ENCODE measurements around the gene CEMP1.

Gene CEMP1

DNA sequence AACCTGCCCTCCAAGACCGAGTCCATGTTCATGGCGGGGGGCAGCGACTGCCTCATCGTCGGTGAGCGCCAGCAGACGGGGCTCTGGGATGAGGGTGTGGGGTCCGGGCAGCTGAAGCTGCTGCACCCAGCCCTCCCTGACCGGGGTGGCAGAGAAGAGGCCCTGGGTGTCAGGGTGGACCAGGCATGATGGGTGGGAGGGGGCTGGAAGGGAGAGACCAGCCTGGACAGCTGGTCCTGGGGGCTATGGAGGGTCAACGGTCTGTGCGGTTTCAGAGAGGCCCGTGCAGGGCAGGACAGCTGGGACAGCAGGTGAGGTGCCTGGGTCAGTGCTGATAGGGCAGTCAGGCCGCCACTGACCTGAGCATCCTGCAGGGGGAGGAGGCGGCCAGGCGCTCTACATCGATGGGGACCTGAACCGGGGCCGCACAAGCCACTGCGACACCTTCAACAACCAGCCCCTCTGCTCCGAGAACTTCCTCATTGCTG lies 30.7 kb downstream of the CEMP1 start:
- DNase-seq = no peak

DNA sequence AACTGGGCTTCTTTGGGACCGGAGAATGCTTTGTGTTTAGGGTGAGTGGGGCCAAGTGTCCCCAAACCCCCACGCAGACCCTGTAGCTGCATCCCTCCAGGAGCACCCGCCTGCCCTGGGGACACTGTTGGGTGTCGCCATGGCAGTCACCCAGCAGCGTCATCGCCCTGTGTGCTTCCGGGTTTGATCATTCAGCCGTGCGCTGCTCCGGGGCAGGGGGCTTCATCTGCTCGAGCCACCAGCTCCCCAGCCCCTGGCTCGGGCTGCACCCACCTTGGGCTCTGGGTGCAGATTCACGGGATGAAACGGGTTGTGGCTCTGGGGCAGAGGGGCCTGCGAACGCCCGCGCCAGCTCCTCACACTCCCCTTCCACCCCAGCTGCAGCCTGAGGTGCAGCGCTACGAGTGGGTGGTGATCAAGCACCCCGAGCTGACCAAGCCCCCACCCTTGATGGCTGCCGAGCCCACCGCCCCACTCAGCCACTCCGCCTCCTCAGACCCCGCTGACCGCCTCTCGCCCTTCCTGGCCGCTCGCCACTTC lies 31.2 kb downstream of the CEMP1 start:
- DNase-seq = no peak

DNA sequence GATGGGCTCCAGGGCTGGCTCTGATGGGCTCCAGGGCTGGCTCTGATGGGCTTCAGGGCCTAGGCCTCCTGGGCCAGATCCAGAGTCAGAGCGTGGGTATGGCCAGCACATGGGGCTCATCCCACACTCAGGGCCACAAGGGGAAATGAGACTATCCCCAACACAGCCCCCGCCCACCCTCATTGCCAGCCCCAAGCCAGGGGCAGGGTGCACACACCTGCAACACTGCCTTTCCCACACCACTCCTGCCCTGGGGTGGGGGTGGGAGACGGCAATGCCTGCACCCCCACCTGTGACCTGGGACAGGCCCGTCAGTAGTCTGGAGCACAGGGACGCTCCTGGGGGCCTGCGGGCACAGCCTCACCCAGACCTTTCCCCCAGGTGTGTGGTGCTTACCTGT lies 31.8 kb downstream of the CEMP1 start:
- no peak for DNase-seq

DNA sequence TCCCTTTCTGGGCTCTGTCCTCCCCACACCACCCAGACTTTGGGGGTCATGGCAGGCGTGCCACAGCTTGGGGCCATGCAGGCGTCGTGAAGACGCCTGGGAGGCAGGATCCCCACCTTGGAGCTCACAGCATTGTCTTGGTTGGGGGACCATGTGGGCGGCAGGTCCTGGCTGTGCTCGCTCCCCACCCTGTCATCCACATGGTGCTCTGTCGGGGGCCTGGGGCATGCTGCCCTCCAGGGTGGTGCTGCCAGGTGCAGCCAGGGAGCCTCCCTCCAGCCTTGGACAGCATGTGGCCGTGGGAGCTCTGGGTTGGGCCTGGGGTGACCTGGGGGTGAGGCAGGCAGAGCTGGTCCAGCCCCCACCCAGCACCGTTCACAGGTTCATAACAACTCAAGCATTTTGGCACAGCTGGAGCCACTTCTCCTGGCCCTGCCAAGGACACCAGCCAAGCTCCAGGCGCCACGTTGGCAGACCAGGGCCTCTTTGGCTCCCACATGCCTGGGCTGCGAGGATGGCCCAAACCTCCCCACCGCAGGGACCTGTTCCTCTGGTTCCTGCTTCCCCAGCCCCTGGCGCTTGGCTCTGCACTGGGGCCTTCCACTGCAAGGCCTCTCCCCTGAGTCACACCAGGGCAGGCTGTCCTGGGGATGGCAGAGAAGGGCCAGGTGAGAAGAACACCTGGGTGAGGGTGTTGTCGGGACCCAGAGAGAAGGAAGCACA lies 32.5 kb downstream of the CEMP1 start:
- no peak for DNase-seq

DNA sequence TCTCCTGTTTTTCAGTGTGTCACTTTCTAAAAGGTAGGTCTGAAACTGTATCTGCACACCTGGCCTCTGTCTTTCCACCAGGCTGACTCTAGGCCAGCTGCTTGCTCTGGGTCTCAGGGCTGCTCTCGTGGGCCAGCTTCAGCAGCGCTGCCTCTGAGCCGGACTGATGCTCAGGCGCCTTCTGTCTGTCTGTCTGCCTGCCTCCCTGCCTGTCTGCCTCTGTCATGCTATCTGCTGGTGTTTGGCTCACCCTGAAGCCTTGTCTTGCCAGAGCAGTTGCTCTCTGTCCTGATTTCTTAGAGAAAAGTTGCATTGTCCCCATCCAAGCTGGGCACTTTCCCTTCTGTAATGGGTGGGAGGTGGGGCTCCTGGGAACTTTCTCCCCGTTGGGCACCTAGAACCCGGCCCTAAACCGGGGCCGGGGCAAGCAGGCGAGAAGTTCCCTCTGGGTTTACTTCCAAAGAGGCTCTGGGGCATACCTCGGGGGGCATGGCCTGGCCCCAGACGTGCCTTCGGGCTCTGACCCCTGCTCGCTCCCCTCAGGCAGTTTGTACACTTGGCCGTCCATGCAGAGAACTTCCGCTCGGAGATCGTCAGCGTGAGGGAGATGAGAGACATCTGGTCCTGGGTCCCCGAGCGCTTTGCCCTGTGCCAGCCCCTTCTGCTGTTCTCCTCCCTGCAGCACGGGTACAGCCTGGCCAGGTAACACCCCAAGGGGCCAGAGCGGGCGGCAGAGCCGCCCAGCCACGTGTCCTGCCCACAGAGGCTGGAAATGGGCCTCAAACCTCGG lies 33.3 kb downstream of the CEMP1 start:
- no peak for DNase-seq

DNA sequence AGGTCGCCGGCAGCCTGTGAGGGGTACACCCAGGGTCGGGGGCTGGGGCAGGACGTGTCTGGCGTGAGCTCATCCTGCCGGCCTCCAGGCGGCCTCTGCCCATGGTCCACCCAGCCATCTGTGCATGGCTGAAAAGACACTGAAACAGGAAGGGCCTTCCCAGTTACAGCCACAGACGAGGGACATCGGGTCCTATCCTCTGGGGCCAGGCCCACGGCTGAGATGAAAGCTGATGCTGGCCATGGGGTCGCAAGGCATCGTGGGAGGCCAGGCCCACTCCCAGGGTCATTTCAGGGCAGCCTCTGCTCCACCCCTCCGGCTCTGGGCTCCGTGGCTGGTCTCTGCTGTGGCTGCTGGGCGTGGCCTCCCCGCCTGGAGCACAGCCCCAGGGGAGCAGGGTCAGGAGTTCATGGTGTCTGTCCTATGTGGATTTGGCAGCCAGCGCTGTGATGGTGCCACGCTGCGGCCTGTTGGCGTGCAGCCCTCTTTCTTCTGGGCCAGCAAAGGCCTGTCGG lies 34.0 kb downstream of the CEMP1 start:
- DNase-seq = no peak

DNA sequence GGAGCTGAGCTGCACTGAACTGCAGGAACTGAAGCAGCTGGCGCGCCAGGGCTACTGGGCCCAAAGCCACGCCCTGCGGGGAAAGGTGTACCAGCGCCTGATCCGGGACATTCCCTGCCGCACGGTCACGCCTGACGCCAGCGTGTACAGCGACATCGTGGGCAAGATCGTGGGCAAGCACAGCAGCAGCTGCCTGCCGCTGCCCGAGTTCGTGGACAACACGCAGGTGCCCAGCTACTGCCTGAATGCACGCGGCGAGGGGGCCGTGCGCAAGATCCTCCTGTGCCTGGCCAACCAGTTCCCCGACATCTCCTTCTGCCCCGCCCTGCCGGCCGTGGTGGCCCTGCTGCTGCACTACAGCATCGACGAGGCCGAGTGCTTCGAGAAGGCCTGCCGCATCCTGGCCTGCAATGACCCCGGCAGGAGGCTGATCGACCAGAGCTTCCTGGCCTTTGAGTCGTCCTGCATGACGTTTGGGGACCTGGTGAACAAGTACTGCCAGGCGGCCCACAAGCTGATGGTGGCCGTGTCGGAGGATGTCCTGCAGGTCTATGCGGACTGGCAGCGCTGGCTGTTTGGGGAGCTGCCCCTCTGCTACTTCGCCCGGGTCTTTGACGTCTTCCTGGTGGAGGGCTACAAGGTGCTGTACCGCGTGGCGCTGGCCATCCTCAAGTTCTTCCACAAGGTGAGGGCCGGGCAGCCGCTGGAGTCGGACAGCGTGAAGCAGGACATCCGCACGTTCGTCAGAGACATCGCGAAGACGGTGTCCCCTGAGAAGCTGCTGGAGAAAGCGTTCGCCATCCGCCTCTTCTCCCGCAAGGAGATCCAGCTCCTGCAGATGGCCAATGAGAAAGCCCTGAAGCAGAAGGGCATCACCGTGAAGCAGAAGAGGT lies 34.7 kb downstream of the CEMP1 start:
- DNase-seq = no peak

DNA sequence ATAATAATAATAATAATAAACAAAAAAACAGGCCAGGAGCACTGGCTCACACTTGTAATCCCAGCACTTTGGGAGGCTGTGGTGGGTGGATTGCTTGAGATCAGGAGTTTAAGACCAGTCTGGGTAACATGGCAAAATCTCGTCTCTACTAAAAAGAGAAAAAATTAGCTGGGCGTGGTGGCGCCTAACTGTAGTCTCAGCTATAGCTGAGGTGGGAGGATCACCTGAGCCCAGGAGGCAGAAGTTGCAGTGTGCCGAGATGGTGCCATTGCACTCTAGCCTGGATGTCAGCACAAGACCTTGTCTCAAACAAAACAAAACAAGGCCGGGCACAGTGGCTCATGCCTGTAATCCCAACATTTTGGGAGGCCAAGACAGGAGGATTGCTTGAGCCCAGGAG lies 36.2 kb downstream of the CEMP1 start:
- no peak for DNase-seq

DNA sequence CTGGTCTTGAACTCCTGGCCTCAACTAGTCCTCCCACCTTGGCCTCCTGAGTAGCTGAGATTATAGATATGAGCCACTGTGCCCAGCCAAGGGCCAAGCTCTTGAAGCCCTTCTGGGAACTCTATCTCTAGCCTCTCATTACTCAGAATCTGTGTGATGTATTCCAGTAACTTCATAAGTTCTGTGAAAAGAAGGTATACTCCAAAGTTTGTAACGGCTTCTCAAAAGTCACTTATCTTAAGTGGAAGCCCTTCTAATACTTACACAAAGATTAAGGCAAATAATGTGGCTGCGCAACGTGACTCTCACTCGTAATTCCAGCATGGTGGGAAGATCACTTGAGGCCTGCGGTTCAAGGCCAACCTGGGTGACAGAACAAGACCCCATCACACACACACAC lies 36.6 kb downstream of the CEMP1 start:
- no peak for DNase-seq

DNA sequence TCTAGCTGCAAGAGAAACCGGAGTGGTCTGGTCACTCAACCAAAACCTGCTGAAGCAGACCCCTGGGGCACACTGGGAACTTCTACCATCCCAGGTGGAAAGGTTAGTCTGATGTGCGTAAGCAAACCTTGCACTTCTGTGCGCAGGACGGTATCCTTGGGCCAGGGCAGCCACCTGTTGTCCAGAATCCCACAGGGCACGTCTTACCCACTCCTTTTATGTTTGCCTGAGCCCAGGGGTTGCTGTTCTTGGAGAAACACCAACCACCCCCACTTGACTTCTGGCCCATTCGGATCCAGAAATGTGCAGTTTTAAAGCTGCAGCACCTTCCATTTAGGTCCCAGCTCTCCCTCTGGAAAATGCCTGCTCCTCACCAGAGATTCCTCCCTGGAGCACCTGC lies 37.6 kb downstream of the CEMP1 start:
- DNase-seq = no peak

DNA sequence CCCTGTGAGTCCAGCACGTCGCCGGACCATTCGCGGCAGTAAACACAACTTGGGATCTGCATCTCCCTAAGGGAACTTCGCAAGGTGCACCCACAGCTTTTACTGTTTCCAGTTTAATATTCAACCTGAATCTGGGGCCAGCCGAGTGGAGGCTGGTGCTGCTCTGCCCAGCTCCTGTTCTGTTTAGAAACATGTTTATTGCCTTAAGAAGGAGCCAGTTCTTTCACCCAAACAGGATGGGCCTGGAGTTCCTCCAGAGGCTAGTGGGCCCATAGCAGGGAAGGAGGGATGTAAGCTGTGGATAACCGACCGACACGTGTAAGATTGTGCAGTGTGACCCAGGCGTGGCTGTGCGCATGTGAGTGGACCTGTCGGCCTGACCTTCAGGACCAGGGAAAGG lies 38.9 kb downstream of the CEMP1 start:
- no peak for DNase-seq

DNA sequence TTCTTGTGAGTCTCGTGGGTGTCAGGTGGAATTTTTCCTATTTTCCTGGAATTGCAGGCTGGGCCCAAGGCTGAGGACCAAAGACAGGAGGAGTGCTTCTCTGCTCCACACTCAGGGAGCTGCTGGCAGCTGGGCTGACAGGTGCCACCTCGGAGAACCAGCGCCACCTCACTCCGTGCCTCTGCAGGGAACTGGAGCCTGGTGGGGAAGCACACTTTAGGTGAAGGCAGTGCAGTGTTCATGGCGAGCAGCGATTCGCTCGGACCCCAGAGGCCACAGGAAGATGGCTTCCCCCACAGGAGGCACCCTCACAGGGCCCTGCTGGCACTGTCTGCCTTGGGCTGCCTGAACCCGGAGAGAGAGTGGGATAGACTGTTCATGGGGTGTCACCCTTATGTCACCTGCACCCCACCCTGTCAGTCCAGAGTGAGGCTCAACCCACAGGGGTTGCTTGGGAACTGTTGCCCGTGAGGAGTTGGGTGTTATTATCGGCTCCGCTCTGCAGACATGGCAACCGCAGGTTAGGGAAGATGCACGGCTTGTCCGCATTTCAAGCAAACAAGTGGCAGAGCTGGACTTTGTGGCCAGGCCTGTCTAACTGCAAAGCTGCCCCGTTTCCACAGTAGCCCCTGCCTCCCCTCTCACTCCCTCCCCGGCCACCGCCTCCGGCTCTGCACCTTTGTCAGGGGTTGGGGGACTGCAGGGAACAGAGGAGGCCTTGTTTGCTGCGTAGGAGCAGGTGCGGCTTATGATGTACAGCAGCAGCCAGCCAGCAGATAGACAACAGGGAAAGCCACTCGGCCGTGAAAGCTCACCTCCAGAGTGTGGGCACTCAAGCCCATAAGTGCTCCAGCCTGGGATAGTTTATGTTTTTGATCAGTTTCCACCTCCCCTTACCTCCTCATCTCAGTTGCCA lies 40.8 kb downstream of the CEMP1 start:
- no peak for DNase-seq

DNA sequence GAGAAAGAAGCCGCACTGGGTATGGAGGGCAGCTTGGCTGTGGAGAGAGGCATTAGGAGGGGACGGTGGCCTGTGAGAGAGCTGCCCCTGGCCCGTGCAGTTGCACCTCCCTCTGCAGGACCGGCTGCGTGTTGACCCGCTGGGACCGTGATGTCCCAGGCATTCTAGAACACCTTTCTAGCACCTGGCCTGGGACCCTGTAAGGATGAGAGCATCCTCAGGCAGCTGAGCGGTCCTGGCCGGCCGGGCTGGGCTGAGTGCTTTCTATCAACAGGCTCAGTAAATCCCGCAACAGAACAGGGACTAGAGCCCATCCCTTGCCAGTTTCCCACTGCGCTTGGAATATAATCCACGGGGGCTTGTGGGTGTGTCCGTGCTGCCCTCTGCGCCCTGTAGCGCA lies 41.6 kb downstream of the CEMP1 start:
- no peak for DNase-seq

DNA sequence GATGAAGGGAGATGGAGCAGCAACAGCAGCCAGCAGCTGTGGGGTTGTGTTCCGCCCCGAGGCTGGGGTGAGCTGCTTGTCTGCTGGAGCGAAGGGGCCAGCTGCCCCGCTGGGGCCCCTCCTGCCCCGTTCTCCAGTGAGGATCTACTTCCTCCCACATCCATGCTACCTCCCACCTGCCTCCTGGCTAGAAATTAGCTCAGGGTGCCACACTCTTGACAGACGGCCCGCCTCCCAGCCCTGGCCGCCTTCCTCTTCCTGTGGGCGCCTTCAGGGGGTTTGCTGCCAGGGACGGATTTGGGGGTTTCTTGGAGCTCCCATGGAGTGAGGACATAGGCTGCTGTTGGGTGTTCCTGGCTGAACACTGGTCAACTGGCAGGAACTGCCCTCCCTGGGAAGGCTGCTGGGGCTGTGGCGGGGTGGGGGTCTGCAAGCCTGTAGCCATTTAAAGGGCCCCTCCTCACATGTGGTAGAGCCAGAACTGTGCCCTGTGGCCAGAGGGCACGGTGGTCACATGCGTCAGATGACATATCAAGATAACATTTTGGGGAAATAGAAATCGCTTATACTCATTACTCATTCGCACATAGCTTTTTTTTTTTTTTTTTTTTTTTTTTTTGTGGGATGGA lies 43.2 kb downstream of the CEMP1 start:
- DNase-seq = no peak

DNA sequence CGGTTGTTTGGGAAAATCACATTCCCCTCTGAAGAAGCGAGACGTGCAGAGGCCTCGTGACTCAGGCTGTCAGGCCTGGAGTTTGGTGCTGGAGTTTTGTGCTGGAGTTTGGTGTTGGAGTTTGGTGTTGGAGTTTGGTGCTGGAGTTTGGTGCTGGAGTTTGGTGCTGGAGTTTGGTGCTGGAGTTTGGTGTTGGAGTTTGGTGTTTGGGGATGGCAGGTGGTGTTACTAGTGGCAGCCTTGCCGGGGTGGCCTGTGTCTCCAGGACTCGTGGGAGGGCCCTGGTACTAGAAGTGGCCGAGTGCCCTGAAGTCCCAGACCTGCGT lies 43.7 kb downstream of the CEMP1 start:
- DNase-seq = no peak

DNA sequence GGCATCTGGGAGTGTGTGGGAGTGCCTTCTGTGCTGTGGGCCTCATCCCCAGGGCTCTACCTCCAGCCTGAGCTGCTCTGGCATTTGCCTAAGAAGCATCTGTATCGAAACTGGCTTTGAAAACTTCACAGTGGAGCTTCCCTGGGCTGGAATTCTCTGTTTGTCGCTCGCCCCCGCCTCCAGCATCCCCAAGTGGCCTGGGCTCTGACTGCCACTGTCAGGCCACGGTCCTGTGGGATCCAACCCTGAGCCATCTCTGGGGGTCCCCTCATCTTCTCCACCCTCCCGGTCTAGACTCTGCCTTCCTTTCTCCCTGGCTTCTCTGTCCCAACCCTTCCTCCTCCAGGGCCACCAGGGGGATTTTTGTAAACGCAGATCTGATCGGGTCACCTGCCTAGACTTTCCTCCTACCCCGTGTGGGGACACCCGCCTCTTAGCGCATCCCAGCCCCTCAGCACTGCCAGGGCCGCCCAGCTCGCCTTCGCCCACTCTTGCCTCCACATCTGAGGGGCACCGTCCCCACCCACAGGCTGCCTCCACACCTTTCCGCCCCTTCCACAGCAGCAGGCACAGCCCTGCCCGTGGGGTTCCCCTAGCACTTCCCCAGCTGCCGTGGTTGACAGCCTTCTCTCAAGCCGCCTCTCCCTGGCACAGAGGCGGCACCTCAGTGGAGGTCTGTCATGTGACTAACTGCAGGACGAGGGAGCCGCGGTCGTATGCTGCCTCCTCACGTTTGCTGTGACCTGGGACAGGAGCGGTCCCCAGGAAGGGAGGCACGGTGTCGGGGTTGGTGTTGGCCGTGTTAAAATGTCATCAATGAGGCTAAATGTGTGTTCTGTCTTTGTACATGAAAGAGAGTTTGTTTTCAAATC lies 44.3 kb downstream of the CEMP1 start:
- DNase-seq = no peak

DNA sequence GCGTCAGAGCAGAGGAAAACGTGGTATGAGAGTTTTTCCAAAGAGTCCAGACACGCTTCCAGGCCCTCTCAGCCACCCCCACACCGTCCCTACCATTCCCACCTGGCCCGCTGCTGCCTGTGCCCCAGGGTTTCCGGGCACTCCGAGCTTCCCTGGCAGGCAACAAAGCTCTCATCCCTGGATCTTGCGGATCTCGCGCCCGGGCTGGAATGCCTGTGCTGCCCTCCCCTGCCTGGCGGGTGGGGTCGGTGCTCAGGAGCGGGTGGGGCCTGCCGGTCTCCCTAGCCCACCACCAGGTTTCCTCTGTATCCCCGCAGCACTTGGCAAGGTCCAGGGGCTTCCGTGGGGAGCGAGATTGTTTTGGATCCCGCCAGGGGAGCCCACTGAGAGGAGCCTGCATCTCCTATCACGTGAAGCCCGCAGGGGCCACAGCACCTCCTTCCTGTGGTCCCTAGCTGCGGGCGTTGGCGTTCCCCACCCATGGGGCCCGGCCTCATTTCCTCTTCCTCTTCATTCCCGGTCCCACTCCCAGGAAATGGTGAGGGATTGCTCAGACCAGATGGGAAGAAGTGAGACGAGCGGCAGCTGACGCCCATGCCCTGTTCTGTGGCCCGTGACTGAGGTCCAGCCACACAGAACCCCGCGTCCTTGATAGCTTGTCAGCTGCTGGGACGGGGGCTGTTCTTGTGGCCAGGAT lies 45.2 kb downstream of the CEMP1 start:
- no peak for DNase-seq

DNA sequence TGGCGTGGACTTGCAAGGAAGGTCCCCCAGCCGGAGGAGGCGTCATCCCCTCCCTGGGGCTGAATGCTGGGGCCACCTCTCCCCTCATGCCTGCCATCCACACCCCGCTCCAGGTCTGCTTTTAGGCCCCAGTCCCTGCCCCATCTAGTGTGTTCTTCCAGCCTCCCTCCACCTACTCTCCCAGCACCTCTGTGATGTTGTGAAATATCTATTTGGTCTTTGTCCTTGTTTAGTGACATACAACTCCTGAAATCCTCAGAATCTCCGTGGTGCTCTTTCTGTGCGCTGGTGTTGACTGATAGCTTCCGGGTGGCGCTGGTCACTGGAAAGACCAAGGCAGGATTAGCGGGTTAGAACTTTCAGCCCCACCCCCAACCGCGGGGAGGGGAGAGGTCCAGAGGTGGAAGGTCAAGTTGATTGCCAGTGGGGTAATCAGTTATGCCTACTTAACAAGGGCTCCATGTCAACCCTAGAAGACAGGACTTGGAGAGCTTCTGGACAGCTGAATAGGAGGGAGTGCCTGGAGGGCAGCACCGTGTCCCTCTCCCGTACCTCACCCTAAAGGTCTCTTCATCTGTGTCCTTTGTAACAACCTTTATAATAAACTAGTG lies 46.2 kb downstream of the CEMP1 start:
- no peak for DNase-seq

All from NK-92 treated with Interleukin-12 subunit alpha and Interleukin-12 subunit beta, amount 100 ng/mL, for 24 hours (cell line).